OCI-LY7 (cell line): Measurements from ENCODE around the gene ART4. TPM values are rescaled to one million over a fixed set of nuclear protein-coding genes. Genes with fewer than 3 reads are reported as not detected.

Experiments used
- BruUV-seq: library from RNA; stranded (reverse); fragments of 400-500 nt; replicated peaks from 2 replicates; lab custom pipeline; 2021; lab: Mats Ljungman, UMichigan
- CTCF ChIA-PET: fragments of 300-600 bp; sonication (Branson Sonifier 250); formaldehyde crosslinking; loops from one replicate; lab custom pipeline; 2022; ENCODE audit warnings: antibody characterized with exemption; ENCODE audit not compliant: unreplicated experiment; lab: Charles Lee
- POLR2A ChIA-PET: fragments of 300-600 bp; sonication (Branson Sonifier 250); formaldehyde crosslinking; loops from one replicate; lab custom pipeline; 2022; ENCODE audit warnings: antibody characterized with exemption; lab: Charles Lee
- DNase-seq: peaks from one replicate; pipeline ENCODE4 v3.0.0-alpha.2; 2015; ENCODE audit warnings: low spot score
- H2AFZ ChIP-seq: fragments of 200-600 bp; sonication (generic), shearing (Covaris generic); 2 replicates; pipeline ENCODE4 v1.6.1; 2014; ENCODE audit warnings: mild to moderate bottlenecking, antibody characterized with exemption, low read length, moderate library complexity
- H3K27ac ChIP-seq: fragments of 200-600 bp; sonication (generic); 2 replicates; pipeline ENCODE4 v1.5.1; 2014; ENCODE audit warnings: mixed run types, low read depth, mild to moderate bottlenecking, moderate library complexity, low read length, inconsistent platforms; ENCODE audit not compliant: poor library complexity, severe bottlenecking
- H3K36me3 ChIP-seq: fragments of 200-600 bp; sonication (generic); 2 replicates; pipeline ENCODE4 v1.6.1; 2014; ENCODE audit warnings: mild to moderate bottlenecking, antibody characterized with exemption, low read length, moderate library complexity, mixed read lengths; ENCODE audit not compliant: insufficient read depth
- H3K4me1 ChIP-seq: fragments of 200-600 bp; sonication (generic); 2 replicates; pipeline ENCODE4 v1.5.1; 2014; ENCODE audit warnings: mild to moderate bottlenecking, low read length; ENCODE audit not compliant: insufficient read depth, poor library complexity, severe bottlenecking
- H3K4me2 ChIP-seq: fragments of 200-600 bp; sonication (generic); 2 replicates; pipeline ENCODE4 v1.6.1; 2014; ENCODE audit warnings: mild to moderate bottlenecking, low read length
- H3K4me3 ChIP-seq: fragments of 200-600 bp; sonication (generic); 2 replicates; pipeline ENCODE4 v1.5.1; 2014; ENCODE audit warnings: mild to moderate bottlenecking, low read depth, low read length; ENCODE audit not compliant: poor library complexity, severe bottlenecking
- H3K79me2 ChIP-seq: fragments of 200-600 bp; sonication (generic); 2 replicates; pipeline ENCODE4 v1.6.1; 2016; ENCODE audit warnings: low read depth, mild to moderate bottlenecking, low read length, moderate library complexity, mixed read lengths; ENCODE audit not compliant: insufficient read depth
- H3K9me2 ChIP-seq: fragments of 200-600 bp; sonication (generic); 2 replicates; pipeline ENCODE4 v1.6.1; 2016; ENCODE audit warnings: mild to moderate bottlenecking, low read length, mixed read lengths; ENCODE audit not compliant: insufficient read depth
- H3K9me3 ChIP-seq: fragments of 200-600 bp; sonication (generic); 2 replicates; pipeline ENCODE4 v1.6.1; 2014; ENCODE audit warnings: mild to moderate bottlenecking, mixed run types, low read length, mixed read lengths
- H4K20me1 ChIP-seq: fragments of 200-600 bp; sonication (generic); 2 replicates; pipeline ENCODE4 v1.6.1; 2014; ENCODE audit warnings: mild to moderate bottlenecking, antibody characterized with exemption, low read length, moderate library complexity, mixed read lengths; ENCODE audit not compliant: insufficient read depth
- EZH2phosphoT487 ChIP-seq: fragments of 200-600 bp; sonication (generic); IDR thresholded peaks from 2 replicates; pipeline ENCODE4 v1.6.1; 2018; ENCODE audit warnings: low read depth, borderline replicate concordance, mild to moderate bottlenecking, mixed run types, antibody characterized with exemption, low read length, moderate library complexity, mixed read lengths
- intact Hi-C: fragments of 100-400 bp; cut with micrococcal nuclease; formaldehyde crosslinking; loops from one replicate; pipeline ENCODE4 v1.10.0; 2022; ENCODE audit not compliant: unreplicated experiment
- total RNA-seq, 2 experiments: library from RNA; depleted of rRNA in 1 of 2; stranded (reverse); fragments of >200 nt in 1 of 2; shearing (Covaris generic) in 1 of 2; gene quantifications; 2 replicates each; pipeline ENCODE4 v1.2.3, GENCODE V29; 2014 to 2022
- TF ChIP-seq, protein P1 (sequence below): fragments of 200-600 bp; sonication (generic); conservative IDR thresholded peaks from 2 replicates; pipeline ENCODE4 v1.5.1; 2014; ENCODE audit warnings: mild to moderate bottlenecking, antibody characterized with exemption, low read length, moderate library complexity, mixed read lengths

Gene ART4
- total RNA-seq, 2 experiments from 2014 or later, result not detected

DNA sequence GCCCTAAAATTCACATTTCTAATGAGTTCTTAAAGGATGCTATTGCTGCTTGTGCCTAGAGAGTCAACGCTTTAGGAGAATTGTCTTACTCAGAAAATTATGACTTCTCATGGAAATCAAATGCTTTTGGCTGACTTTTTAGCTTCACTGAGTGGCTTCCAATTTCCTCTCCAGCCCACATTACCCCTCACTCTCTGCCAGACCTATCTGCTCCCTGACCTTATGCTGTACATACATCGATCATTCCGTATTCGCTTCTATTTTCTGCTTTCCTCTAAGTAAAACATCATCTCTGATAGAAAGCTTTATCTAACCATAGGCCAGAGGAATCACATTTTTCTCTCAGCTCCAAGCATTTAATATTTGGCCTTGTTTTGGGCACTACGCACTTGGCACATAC lies 16.8 kb downstream of the ART4 start:
- H3K9me3 ChIP-seq, result no peaks in the 10 kb centered on the region
- DNase-seq, result no peak
- H3K79me2 ChIP-seq, result no peaks in the 10 kb centered on the region
- H3K4me1 ChIP-seq, result no peaks in the 10 kb centered on the region
- H3K9me2 ChIP-seq, result peaks cover 4% of the 10 kb centered on the region; the same call in 1 of the 2 replicates
- H3K4me2 ChIP-seq, result no peak overlapping the region
- no peaks in the 10 kb centered on the region for H3K36me3 ChIP-seq
- POLR2A ChIA-PET, result interaction anchor here (1.2 to 1.9 kb wide), 2 partner anchors 12 to 22 kb away, joined by 5 to 6 read pairs; no protein-coding TSS in a partner anchor
- no TSS peak for BruUV-seq
- no peaks in the 10 kb centered on the region for H4K20me1 ChIP-seq
- CTCF ChIA-PET, result no interaction called here
- TF ChIP-seq EZH2phosphoT487, result no peak
- TF ChIP-seq, protein P1, sequence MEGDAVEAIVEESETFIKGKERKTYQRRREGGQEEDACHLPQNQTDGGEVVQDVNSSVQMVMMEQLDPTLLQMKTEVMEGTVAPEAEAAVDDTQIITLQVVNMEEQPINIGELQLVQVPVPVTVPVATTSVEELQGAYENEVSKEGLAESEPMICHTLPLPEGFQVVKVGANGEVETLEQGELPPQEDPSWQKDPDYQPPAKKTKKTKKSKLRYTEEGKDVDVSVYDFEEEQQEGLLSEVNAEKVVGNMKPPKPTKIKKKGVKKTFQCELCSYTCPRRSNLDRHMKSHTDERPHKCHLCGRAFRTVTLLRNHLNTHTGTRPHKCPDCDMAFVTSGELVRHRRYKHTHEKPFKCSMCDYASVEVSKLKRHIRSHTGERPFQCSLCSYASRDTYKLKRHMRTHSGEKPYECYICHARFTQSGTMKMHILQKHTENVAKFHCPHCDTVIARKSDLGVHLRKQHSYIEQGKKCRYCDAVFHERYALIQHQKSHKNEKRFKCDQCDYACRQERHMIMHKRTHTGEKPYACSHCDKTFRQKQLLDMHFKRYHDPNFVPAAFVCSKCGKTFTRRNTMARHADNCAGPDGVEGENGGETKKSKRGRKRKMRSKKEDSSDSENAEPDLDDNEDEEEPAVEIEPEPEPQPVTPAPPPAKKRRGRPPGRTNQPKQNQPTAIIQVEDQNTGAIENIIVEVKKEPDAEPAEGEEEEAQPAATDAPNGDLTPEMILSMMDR, result no peak
- H2AFZ ChIP-seq, result no peak overlapping the region
- intact Hi-C loops, result no loop called here
- no peak overlapping the region for H3K27ac ChIP-seq
- no peak overlapping the region for H3K4me3 ChIP-seq

DNA sequence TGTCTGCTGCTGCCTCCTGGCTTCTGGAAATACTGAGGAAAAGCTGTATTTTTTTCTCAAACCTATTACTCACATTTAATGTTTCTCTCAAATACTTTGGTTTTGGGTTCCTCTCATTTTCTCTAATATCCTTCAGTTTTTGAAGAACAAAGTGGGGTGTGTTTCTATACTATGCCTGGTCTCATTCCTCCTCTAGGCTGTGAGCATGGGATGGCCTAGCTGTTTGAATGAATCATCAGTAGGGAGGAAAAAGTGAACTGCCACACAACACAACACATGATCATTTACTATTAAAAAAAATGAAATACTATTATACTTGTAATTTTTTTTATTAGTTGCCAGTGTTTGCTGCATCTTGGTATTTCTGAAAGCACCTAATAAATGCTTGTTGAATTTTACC lies 18.1 kb downstream of the ART4 start:
- BruUV-seq, result no TSS peak
- no peaks in the 10 kb centered on the region for H3K4me1 ChIP-seq
- peaks cover 4% of the 10 kb centered on the region; the same call in 1 of the 2 replicates for H3K9me2 ChIP-seq
- no peaks in the 10 kb centered on the region for H3K79me2 ChIP-seq
- no peaks in the 10 kb centered on the region for H3K36me3 ChIP-seq
- H3K4me2 ChIP-seq, result no peak overlapping the region
- POLR2A ChIA-PET, result interaction anchor here (0.7 kb wide), 2 partner anchors 24 to 229 kb away, joined by 3 read pairs; no protein-coding TSS in a partner anchor
- intact Hi-C loops, result no loop called here
- no peak overlapping the region for H2AFZ ChIP-seq
- H3K4me3 ChIP-seq, result no peak overlapping the region
- CTCF ChIA-PET, result no interaction called here
- H3K9me3 ChIP-seq, result no peaks in the 10 kb centered on the region
- TF ChIP-seq, protein P1, result no peak
- TF ChIP-seq EZH2phosphoT487, result no peak
- no peak for DNase-seq
- H4K20me1 ChIP-seq, result no peaks in the 10 kb centered on the region
- no peak overlapping the region for H3K27ac ChIP-seq

DNA sequence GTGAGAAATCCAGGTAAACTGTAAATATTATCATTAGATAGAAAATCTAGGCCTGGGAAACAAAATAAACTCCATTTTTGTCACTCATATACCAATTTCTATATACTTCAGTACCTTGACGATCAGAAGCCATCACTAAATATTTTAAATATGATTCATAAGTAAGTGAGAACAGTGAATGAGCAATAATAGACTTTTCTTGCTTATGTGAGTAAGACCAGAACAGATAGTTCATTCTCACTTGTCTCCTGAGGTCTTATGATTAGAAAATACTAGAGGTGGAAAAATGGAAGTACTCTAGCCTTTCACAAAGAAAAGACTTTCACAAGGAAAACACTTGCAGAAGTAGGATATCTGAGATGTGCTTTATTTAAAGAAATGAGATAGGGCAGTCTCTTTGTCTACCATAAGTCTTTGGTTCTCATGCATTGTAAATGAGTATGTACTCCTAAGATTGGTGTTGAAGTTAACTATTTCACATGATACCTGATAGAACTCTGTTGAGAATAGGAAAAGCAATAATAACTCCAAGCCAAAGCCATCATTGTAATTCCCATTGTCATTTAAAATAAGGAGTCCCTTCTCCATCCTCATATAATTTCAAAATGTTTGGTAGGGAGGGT lies 19.2 kb downstream of the ART4 start:
- CTCF ChIA-PET, result no interaction called here
- intact Hi-C loops, result no loop called here
- no TSS peak for BruUV-seq
- POLR2A ChIA-PET, result no interaction called here
- H3K27ac ChIP-seq, result no peak overlapping the region
- no peak overlapping the region for H3K4me3 ChIP-seq
- H3K4me2 ChIP-seq, result no peak overlapping the region
- no peaks in the 10 kb centered on the region for H3K4me1 ChIP-seq
- DNase-seq, result no peak
- no peaks in the 10 kb centered on the region for H3K79me2 ChIP-seq
- H2AFZ ChIP-seq, result no peak overlapping the region
- H3K36me3 ChIP-seq, result no peaks in the 10 kb centered on the region
- H4K20me1 ChIP-seq, result no peaks in the 10 kb centered on the region
- H3K9me3 ChIP-seq, result no peaks in the 10 kb centered on the region
- peaks cover 4% of the 10 kb centered on the region; the same call in 1 of the 2 replicates for H3K9me2 ChIP-seq
- no peak for TF ChIP-seq EZH2phosphoT487
- TF ChIP-seq, protein P1, result no peak
